GM12878 (cell line): ENCODE results near the gene DPP6. TPM values are rescaled to one million over a fixed set of nuclear protein-coding genes. Genes with fewer than 3 reads are reported as not detected.

Source experiments
- ATAC-seq: fragments of 200-7000 bp; cut with Tn5 transposase; 3 replicates; pipeline ENCODE4 v1.9.1; 2020; ENCODE audit warnings: mild to moderate bottlenecking, moderate library complexity
- BruUV-seq: library from RNA; stranded (reverse); fragments of 400-500 nt; replicated peaks from 2 replicates; lab custom pipeline; 2021; lab: Mats Ljungman, UMichigan
- CTCF ChIA-PET: fragments of 300-600 bp; sonication (Branson Sonifier 250); formaldehyde crosslinking; extraction: SDS; loops from one replicate; lab custom pipeline; 2021; ENCODE audit warnings: inconsistent platforms; lab: Yijun Ruan, JAX
- POLR2A ChIA-PET: fragments of 350-600 bp; formaldehyde crosslinking; extraction: SDS; loops from one replicate; lab custom pipeline; 2021; ENCODE audit warnings: inconsistent platforms; lab: Charles Lee
- RAD21 ChIA-PET: fragments of 300-600 bp; sonication (Branson Sonifier 250); formaldehyde crosslinking; loops from one replicate; lab custom pipeline; 2023; ENCODE audit warnings: antibody characterized with exemption; ENCODE audit not compliant: unreplicated experiment; lab: Charles Lee
- SMC1A ChIA-PET: fragments of 300-600 bp; sonication (Branson Sonifier 250); formaldehyde crosslinking; loops from one replicate; lab custom pipeline; 2023; ENCODE audit not compliant: unreplicated experiment, uncharacterized antibody; lab: Charles Lee
- DNase-seq: peaks from one replicate; pipeline ENCODE4 v3.0.0-alpha.2; 2011; ENCODE audit warnings: low read depth, low spot score
- FAIRE-seq: peaks from 3 replicates; lab custom pipeline; 2011; peaks lifted over from hg19 to GRCh38; lab: Jason Lieb, UNC
- H2AFZ ChIP-seq: 2 replicates; pipeline ENCODE4 v1.6.0; 2011; ENCODE audit warnings: low read depth, low read length, control low read depth; ENCODE audit not compliant: control insufficient read depth
- H3K27ac ChIP-seq: 2 replicates; pipeline ENCODE4 v1.5.1; 2011; ENCODE audit warnings: control low read depth; ENCODE audit not compliant: control insufficient read depth, insufficient read depth
- H3K27me3 ChIP-seq, 2 experiments: replicated peaks in 1 of 2; 2 replicates each; pipeline versions ENCODE4 v1.6.0 to v1.6.1; 2011; ENCODE audit warnings: low read length in 1 of 2; ENCODE audit not compliant: control insufficient read depth in 2 of 2, insufficient read depth in 2 of 2
- H3K36me3 ChIP-seq, 2 experiments: 2 replicates each; pipeline ENCODE4 v1.5.1; 2011; ENCODE audit warnings: low read length in 1 of 2; ENCODE audit not compliant: control insufficient read depth in 2 of 2, insufficient read depth in 2 of 2
- H3K4me1 ChIP-seq: 2 replicates; pipeline ENCODE4 v1.6.1; 2011; ENCODE audit warnings: mild to moderate bottlenecking, low read length, moderate library complexity, mixed read lengths; ENCODE audit not compliant: control insufficient read depth, insufficient read depth
- H3K4me2 ChIP-seq: 2 replicates; pipeline ENCODE4 v1.6.0; 2011; ENCODE audit warnings: control low read depth; ENCODE audit not compliant: control insufficient read depth, insufficient read depth
- H3K4me3 ChIP-seq: fragments of 200-600 bp; sonication (generic); 2 replicates; pipeline ENCODE4 v1.5.1; 2016
- H3K79me2 ChIP-seq: 2 replicates; pipeline ENCODE4 v1.6.0; 2011; ENCODE audit warnings: low read length; ENCODE audit not compliant: control insufficient read depth, insufficient read depth
- H3K9ac ChIP-seq: 2 replicates; pipeline ENCODE4 v1.8.0; 2011; ENCODE audit warnings: low read length, control low read depth, mixed read lengths; ENCODE audit not compliant: control insufficient read depth, insufficient read depth
- H3K9me3 ChIP-seq: replicated peaks from 3 replicates; pipeline ENCODE4 v1.5.1; 2011; ENCODE audit warnings: mild to moderate bottlenecking, low read length; ENCODE audit not compliant: control insufficient read depth, insufficient read depth
- H4K20me1 ChIP-seq: 2 replicates; pipeline ENCODE4 v1.6.0; 2011; ENCODE audit not compliant: control insufficient read depth, insufficient read depth
- BMI1 ChIP-seq: fragments of 450-650 bp; IDR thresholded peaks from 2 replicates; pipeline ENCODE4 v1.6.1; 2016; ENCODE audit warnings: mild to moderate bottlenecking, moderate library complexity, borderline replicate concordance
- CREB1 ChIP-seq: IDR thresholded peaks from 2 replicates; pipeline ENCODE4 v1.6.1; 2012; ENCODE audit warnings: low read depth, mild to moderate bottlenecking, inconsistent platforms
- GABPA ChIP-seq: IDR thresholded peaks from 2 replicates; pipeline ENCODE4 v1.6.1; 2014; ENCODE audit warnings: antibody characterized with exemption, low read depth, mild to moderate bottlenecking, inconsistent platforms
- GATAD2B ChIP-seq: fragments of 450-650 bp; conservative IDR thresholded peaks from 2 replicates; pipeline ENCODE4 v1.6.1; 2017; ENCODE audit warnings: low read depth, mild to moderate bottlenecking, moderate library complexity
- NBN ChIP-seq: fragments of 450-650 bp; IDR thresholded peaks from 2 replicates; pipeline ENCODE4 v1.6.1; 2016
- NFYA ChIP-seq: IDR thresholded peaks from 2 replicates; pipeline ENCODE4 v1.6.1; 2011; ENCODE audit warnings: low read depth, mild to moderate bottlenecking, low read length, improper control_type of control experiment, borderline replicate concordance
- NR2F1 ChIP-seq: fragments of 450-650 bp; conservative IDR thresholded peaks from 2 replicates; pipeline ENCODE4 v1.6.1; 2017; ENCODE audit warnings: mild to moderate bottlenecking
- SP1 ChIP-seq: IDR thresholded peaks from one replicate; pipeline ENCODE4 v1.6.1; 2011; ENCODE audit warnings: low read depth, low read length
- SUPT20H ChIP-seq: IDR thresholded peaks from 2 replicates; pipeline ENCODE4 v1.6.1; 2011; ENCODE audit warnings: low read depth, mild to moderate bottlenecking, low read length, moderate library complexity, borderline replicate concordance; ENCODE audit not compliant: control insufficient read depth
- TCF7 ChIP-seq: IDR thresholded peaks from 2 replicates; pipeline ENCODE4 v1.6.1; 2014; ENCODE audit warnings: antibody characterized with exemption, borderline replicate concordance
- WGBS: methylation state at CpG from one replicate; pipeline ENCODE4 v1.1.6; 2016; ENCODE audit warnings: low lambda C conversion rate; ENCODE audit not compliant: insufficient replicate concordance, insufficient coverage; ENCODE audit errors: missing lambda C conversion rate; 5-methylcytosine and 5-hydroxymethylcytosine counted together
- in situ Hi-C: fragments of 300-500 bp; cut with MboI; formaldehyde crosslinking; loops from 9 replicates; pipeline ENCODE4 v1.14.3; 2018; ENCODE audit warnings: mixed read lengths
- intact Hi-C: fragments of 100-400 bp; cut with micrococcal nuclease; formaldehyde crosslinking; loops from one replicate; pipeline ENCODE4 v1.14.2; 2022; ENCODE audit not compliant: unreplicated experiment
- polyA plus RNA-seq, 11 experiments: library from polyadenylated mRNA; depleted of rRNA in 4 of 11; unstranded in 6 of 11; stranded (reverse) in 5 of 11; fragments of >200 nt; fragmentation: Nextera tagmentation in 4 of 11; fragmentation: Illumina TruSeq in 1 of 11; extraction: Ambion mirVana in 4 of 11; extraction: Trizol in 1 of 11; gene quantifications; 1 replicate in 1 of 11; 2 replicates in 10 of 11; pipeline versions ENCODE4 v1.2.1 to v1.2.3, GENCODE V29; 2011 to 2016; ENCODE audit warnings: inconsistent platforms in 2 of 11, missing spikeins in 2 of 11, low read depth in 1 of 11
- total RNA-seq, 4 experiments: library from RNA; depleted of rRNA in 3 of 4; stranded (reverse); fragments of >200 nt in 3 of 4; fragmentation: Illumina TruSeq in 1 of 4; extraction: Trizol in 1 of 4; gene quantifications; 2 replicates each; pipeline versions ENCODE4 v1.2.1 to v1.2.3, GENCODE V29; 2013 to 2021
- TF ChIP-seq, protein P1 (sequence below): IDR thresholded peaks from 2 replicates; pipeline ENCODE4 v1.6.1; 2012; ENCODE audit warnings: low read depth, low read length, improper control_type of control experiment
- TF ChIP-seq, protein P2 (sequence below): fragments of 450-650 bp; conservative IDR thresholded peaks from 2 replicates; pipeline ENCODE4 v1.6.1; 2017; ENCODE audit warnings: mild to moderate bottlenecking, moderate library complexity
- TF ChIP-seq, protein P3 (sequence below), 3 experiments: IDR thresholded peaks in 2 of 3; conservative IDR thresholded peaks in 1 of 3; 2 replicates each; pipeline ENCODE4 v1.5.1; 2011; ENCODE audit warnings: low read depth in 3 of 3, low read length in 3 of 3, mild to moderate bottlenecking in 3 of 3, control low read depth in 2 of 3, moderate library complexity in 2 of 3, inconsistent platforms in 1 of 3, mixed read lengths in 1 of 3; ENCODE audit not compliant: control insufficient read depth in 2 of 3, insufficient read depth in 1 of 3; ENCODE audit errors: extremely low read depth in 1 of 3
- TF ChIP-seq, protein P4 (sequence below): fragments of 450-650 bp; IDR thresholded peaks from 2 replicates; pipeline ENCODE4 v1.6.1; 2017; ENCODE audit warnings: borderline replicate concordance

The DPP6 gene
- total and polyA plus RNA-seq, 10 of the 15 experiments (the other 5 are each of a cell fraction or from before 2014, with no cell fraction given) = not detected

DNA sequence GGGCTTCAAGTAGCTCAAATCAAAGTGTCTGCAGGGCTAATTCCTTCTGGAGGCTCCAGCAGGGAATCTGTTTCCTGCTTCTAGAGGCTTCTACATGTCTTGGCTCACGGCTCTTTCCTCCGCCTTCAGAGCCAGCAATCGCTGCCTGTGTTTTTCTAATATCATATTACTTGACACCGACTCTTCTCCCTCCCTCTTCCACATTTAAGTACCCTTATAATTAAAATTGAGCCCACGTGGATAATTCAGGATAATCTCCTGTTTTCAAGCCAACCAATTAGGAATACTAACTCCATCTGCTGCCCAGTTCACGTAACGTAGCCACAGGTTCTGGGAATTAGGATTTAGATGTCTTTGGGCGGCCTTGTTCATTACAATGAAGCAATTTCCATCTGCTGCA lies 372.2 kb downstream of the DPP6 start:
- Histone ChIP-seq H3K27me3 (no peaks in the 10 kb centered on the region), H3K4me1 (no peaks in the 10 kb centered on the region), H4K20me1 (no peaks in the 10 kb centered on the region), H3K79me2 (no peaks in the 10 kb centered on the region), H3K36me3 (no peaks in the 10 kb centered on the region), H3K27ac (no peak overlapping the region), H3K9ac (no peak overlapping the region), H3K9me3 (no peaks in the 10 kb centered on the region), H2AFZ (no peak overlapping the region), H3K4me3 (no peak overlapping the region), H3K4me2 (no peak overlapping the region)
- DNase-seq (no peak), ATAC-seq (no peak), FAIRE-seq (no peak)
- no TSS peak for BruUV-seq
- ChIA-PET SMC1A (no interaction called here), RAD21 (no interaction called here), POLR2A (no interaction called here), CTCF (no interaction called here)
- in situ Hi-C loops = no loop called here
- WGBS = 17% methylated on average over 8 of the region's 8 CpGs
- no peak for TF ChIP-seq SUPT20H
- intact Hi-C loops = no loop called here

DNA sequence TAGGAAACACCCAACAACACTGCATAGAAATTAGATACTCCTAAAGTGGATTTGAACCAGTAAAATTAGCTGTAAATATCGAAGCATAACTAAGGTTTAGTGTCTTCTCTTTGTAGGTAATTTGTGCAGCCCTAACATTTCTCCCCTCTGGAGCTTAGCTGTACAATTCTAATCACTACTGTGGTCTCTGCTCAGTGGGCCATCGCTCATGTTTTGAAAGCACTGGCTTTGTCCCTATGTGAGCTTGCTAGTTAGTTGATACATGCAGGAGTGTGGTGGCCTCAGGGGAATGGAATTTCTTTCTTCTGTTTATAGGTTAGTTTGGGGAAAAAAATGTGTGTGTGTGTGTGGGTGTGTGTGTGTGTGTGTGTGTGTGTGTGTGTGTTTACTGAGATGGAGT lies 373.1 kb downstream of the DPP6 start:
- Histone ChIP-seq H3K27ac (no peak overlapping the region), H4K20me1 (no peaks in the 10 kb centered on the region), H2AFZ (no peak overlapping the region), H3K79me2 (no peaks in the 10 kb centered on the region), H3K27me3 (no peaks in the 10 kb centered on the region), H3K4me3 (no peak overlapping the region), H3K4me2 (no peak overlapping the region), H3K36me3 (no peaks in the 10 kb centered on the region), H3K4me1 (no peaks in the 10 kb centered on the region), H3K9ac (no peak overlapping the region), H3K9me3 (no peaks in the 10 kb centered on the region)
- POLR2A ChIA-PET = no interaction called here
- no peak for DNase-seq
- CTCF ChIA-PET = no interaction called here
- no peak for FAIRE-seq
- SMC1A ChIA-PET = no interaction called here
- no peak for ATAC-seq
- in situ Hi-C loops (no loop called here), intact Hi-C loops (no loop called here)
- no TSS peak for BruUV-seq
- 50% methylated on average over 2 of the region's 2 CpGs for whole genome bisulfite sequencing
- RAD21 ChIA-PET = no interaction called here
- TF ChIP-seq NBN (no peak), TCF7 (no peak), BMI1 (no peak), SP1 (no peak), NFYA (no peak), GABPA (no peak), CREB1 (no peak), GATAD2B (no peak), NR2F1 (no peak)
- TF ChIP-seq, protein P1, sequence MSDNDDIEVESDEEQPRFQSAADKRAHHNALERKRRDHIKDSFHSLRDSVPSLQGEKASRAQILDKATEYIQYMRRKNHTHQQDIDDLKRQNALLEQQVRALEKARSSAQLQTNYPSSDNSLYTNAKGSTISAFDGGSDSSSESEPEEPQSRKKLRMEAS = no peak
- TF ChIP-seq, protein P2, sequence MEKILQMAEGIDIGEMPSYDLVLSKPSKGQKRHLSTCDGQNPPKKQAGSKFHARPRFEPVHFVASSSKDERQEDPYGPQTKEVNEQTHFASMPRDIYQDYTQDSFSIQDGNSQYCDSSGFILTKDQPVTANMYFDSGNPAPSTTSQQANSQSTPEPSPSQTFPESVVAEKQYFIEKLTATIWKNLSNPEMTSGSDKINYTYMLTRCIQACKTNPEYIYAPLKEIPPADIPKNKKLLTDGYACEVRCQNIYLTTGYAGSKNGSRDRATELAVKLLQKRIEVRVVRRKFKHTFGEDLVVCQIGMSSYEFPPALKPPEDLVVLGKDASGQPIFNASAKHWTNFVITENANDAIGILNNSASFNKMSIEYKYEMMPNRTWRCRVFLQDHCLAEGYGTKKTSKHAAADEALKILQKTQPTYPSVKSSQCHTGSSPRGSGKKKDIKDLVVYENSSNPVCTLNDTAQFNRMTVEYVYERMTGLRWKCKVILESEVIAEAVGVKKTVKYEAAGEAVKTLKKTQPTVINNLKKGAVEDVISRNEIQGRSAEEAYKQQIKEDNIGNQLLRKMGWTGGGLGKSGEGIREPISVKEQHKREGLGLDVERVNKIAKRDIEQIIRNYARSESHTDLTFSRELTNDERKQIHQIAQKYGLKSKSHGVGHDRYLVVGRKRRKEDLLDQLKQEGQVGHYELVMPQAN = no peak
- TF ChIP-seq, protein P3, sequence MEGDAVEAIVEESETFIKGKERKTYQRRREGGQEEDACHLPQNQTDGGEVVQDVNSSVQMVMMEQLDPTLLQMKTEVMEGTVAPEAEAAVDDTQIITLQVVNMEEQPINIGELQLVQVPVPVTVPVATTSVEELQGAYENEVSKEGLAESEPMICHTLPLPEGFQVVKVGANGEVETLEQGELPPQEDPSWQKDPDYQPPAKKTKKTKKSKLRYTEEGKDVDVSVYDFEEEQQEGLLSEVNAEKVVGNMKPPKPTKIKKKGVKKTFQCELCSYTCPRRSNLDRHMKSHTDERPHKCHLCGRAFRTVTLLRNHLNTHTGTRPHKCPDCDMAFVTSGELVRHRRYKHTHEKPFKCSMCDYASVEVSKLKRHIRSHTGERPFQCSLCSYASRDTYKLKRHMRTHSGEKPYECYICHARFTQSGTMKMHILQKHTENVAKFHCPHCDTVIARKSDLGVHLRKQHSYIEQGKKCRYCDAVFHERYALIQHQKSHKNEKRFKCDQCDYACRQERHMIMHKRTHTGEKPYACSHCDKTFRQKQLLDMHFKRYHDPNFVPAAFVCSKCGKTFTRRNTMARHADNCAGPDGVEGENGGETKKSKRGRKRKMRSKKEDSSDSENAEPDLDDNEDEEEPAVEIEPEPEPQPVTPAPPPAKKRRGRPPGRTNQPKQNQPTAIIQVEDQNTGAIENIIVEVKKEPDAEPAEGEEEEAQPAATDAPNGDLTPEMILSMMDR (IDR thresholded peaks at IDR 0.05 in 2 of 3, conservative IDR thresholded peaks at IDR 0.05 in 1 of 3; ENCODE audit: control insufficient read depth in 2 of 3, extremely low read depth in 1 of 3, insufficient read depth in 1 of 3, low read depth in 3 of 3, low read length in 3 of 3) = no peak
- TF ChIP-seq, protein P4, sequence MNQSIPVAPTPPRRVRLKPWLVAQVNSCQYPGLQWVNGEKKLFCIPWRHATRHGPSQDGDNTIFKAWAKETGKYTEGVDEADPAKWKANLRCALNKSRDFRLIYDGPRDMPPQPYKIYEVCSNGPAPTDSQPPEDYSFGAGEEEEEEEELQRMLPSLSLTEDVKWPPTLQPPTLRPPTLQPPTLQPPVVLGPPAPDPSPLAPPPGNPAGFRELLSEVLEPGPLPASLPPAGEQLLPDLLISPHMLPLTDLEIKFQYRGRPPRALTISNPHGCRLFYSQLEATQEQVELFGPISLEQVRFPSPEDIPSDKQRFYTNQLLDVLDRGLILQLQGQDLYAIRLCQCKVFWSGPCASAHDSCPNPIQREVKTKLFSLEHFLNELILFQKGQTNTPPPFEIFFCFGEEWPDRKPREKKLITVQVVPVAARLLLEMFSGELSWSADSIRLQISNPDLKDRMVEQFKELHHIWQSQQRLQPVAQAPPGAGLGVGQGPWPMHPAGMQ = no peak
